Retinal pigment epithelial cell (primary cell): ENCODE results near the gene TPM3.
A peak's percentile ranks its signal among the peaks of the same experiment; 100 is the strongest.
"Not testable (repeated sequence)": the region's sequence is repeated elsewhere in the genome, so short reads cannot be mapped to it uniquely, and the experiment has no call there.

Source experiments
- DNase-seq: peaks from one replicate; pipeline ENCODE4 v3.0.0-alpha.2; 2010; ENCODE audit warnings: low read depth
- H3K4me3 ChIP-seq: 2 replicates; pipeline ENCODE4 v1.5.1; 2011; ENCODE audit warnings: mild to moderate bottlenecking, low read length, control low read depth, moderate library complexity
- CTCF ChIP-seq: conservative IDR thresholded peaks from 2 replicates; pipeline ENCODE4 v1.5.1; 2011; ENCODE audit warnings: low read depth, low read length, control low read depth, inconsistent platforms

TPM3 gene

GRCh38 chr1:154145986-154146385 lies 45.9 kb downstream of the TPM3 start:
- TF ChIP-seq CTCF: peak; percentile 60
- DNase-seq: no peak
- no peak overlapping the region for H3K4me3 ChIP-seq

- no peak overlapping the region for H3K4me3 ChIP-seq
- DNase-seq: no peak
- no peak for TF ChIP-seq CTCF
These were observed 49.5 kb downstream of the TPM3 start for GRCh38 chr1:154142358-154142757.

GRCh38 chr1:154141240-154141639 lies 50.7 kb downstream of the TPM3 start:
- H3K4me3 ChIP-seq: no peak overlapping the region
- no peak for TF ChIP-seq CTCF
- no peak for DNase-seq

GRCh38 chr1:154137888-154138287 lies 54.0 kb downstream of the TPM3 start:
- TF ChIP-seq CTCF: no peak
- H3K4me3 ChIP-seq: no peak overlapping the region
- no peak for DNase-seq

GRCh38 chr1:154133256-154133655 lies 58.6 kb downstream of the TPM3 start:
- no peak overlapping the region for H3K4me3 ChIP-seq
- TF ChIP-seq CTCF: no peak
- DNase-seq: no peak

GRCh38 chr1:154129391-154129970 lies 62.4 kb downstream of the TPM3 start:
- no peak for TF ChIP-seq CTCF
- DNase-seq: no peak
- no peak overlapping the region for H3K4me3 ChIP-seq

GRCh38 chr1:154123205-154123604 lies 68.7 kb downstream of the TPM3 start:
- H3K4me3 ChIP-seq, DNase-seq: not testable (repeated sequence)

- DNase-seq: no peak
- no peak for TF ChIP-seq CTCF
- H3K4me3 ChIP-seq: no peak overlapping the region
These were observed 74.3 kb downstream of the TPM3 start for GRCh38 chr1:154117642-154118041.
